Measurements from ENCODE around the gene RAB26.
"Not testable (repeated sequence)": the region's sequence is repeated elsewhere in the genome, so short reads cannot be mapped to it uniquely, and the experiment has no call there.

RAB26 gene

GRCh38 chr16:2199621-2200139 is 51.3 kb downstream of the RAB26 start:
- DNase-seq = no peak
- in situ Hi-C loops (cut with HindIII; ENCODE audit: low pct_ligation_motif_present, low pct_unique_long_range_greater_than_20kb, low sequenced_read_pairs) = no loop called here

DNA sequence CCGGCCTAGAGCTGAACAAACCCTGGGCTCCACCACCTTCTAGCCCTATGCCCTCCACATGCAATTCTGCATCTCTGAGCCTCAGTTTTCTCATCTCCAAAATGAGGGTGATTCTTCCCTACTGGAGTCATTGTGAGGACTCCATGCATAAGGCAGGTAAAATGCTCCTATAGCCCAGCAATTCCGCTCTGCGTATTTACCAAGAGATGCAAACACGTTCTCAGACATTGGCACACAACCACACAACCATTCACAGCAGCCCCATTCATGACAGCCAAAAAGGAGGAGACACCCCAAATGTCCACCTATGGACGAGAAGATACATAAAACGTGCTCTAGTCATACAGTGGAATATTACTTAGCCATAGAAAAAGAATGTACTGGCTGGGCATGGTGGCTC is 51.9 kb downstream of the RAB26 start:
- no peak for DNase-seq

GRCh38 chr16:2203119-2203688 is 54.8 kb downstream of the RAB26 start:
- in situ Hi-C loops (cut with HindIII; ENCODE audit: low pct_ligation_motif_present, low pct_unique_long_range_greater_than_20kb, low sequenced_read_pairs); DNase-seq: not testable (repeated sequence)

More for the DNA sequence above, 51.9 kb downstream of the RAB26 start:
- in situ Hi-C loops (cut with HindIII; ENCODE audit: low pct_ligation_motif_present, low pct_unique_long_range_greater_than_20kb, low sequenced_read_pairs) = no loop called here

All from ACHN (cell line).